ENCODE results near the gene OPALIN.

The OPALIN gene

GRCh38 chr10:96389785-96390184, 31.0 kb upstream of the OPALIN start:
- DNase-seq (ENCODE audit: insufficient read length) (no peak), FAIRE-seq (no peak)
- TF ChIP-seq TAF1 (IDR thresholded peaks at IDR 0.05; ENCODE audit: borderline replicate concordance, low read depth, low read length) (no peak), POLR2A (IDR thresholded peaks at IDR 0.05; ENCODE audit: low read depth, low read length) (no peak), POLR2AphosphoS5 (IDR thresholded peaks at IDR 0.05; ENCODE audit: low read depth, low read length) (no peak)

- no peak for FAIRE-seq
- DNase-seq (ENCODE audit: insufficient read length), result no peak
- no peak for TF ChIP-seq POLR2A (IDR thresholded peaks at IDR 0.05; ENCODE audit: low read depth, low read length)
- no peak for TF ChIP-seq POLR2AphosphoS5 (IDR thresholded peaks at IDR 0.05; ENCODE audit: low read depth, low read length)
- no peak for TF ChIP-seq TAF1 (IDR thresholded peaks at IDR 0.05; ENCODE audit: borderline replicate concordance, low read depth, low read length)
Measured at GRCh38 chr10:96387601-96388000, 28.8 kb upstream of the OPALIN start.

GRCh38 chr10:96387161-96387560, 28.4 kb upstream of the OPALIN start:
- TF ChIP-seq POLR2A (IDR thresholded peaks at IDR 0.05; ENCODE audit: low read depth, low read length) (no peak), TAF1 (IDR thresholded peaks at IDR 0.05; ENCODE audit: borderline replicate concordance, low read depth, low read length) (no peak), POLR2AphosphoS5 (IDR thresholded peaks at IDR 0.05; ENCODE audit: low read depth, low read length) (no peak)
- FAIRE-seq, result no peak
- DNase-seq (ENCODE audit: insufficient read length), result no peak

GRCh38 chr10:96384506-96384905, 25.7 kb upstream of the OPALIN start:
- DNase-seq (ENCODE audit: insufficient read length) (no peak), FAIRE-seq (no peak)
- TF ChIP-seq POLR2A (IDR thresholded peaks at IDR 0.05; ENCODE audit: low read depth, low read length) (no peak), POLR2AphosphoS5 (IDR thresholded peaks at IDR 0.05; ENCODE audit: low read depth, low read length) (no peak), TAF1 (IDR thresholded peaks at IDR 0.05; ENCODE audit: borderline replicate concordance, low read depth, low read length) (no peak)

- FAIRE-seq, result no peak
- TF ChIP-seq POLR2A (IDR thresholded peaks at IDR 0.05; ENCODE audit: low read depth, low read length) (no peak), POLR2AphosphoS5 (IDR thresholded peaks at IDR 0.05; ENCODE audit: low read depth, low read length) (no peak), TAF1 (IDR thresholded peaks at IDR 0.05; ENCODE audit: borderline replicate concordance, low read depth, low read length) (no peak)
Measured at GRCh38 chr10:96380821-96381220, 22.0 kb upstream of the OPALIN start.

GRCh38 chr10:96379758-96380157, 21.0 kb upstream of the OPALIN start:
- TF ChIP-seq POLR2AphosphoS5 (IDR thresholded peaks at IDR 0.05; ENCODE audit: low read depth, low read length) (no peak), TAF1 (IDR thresholded peaks at IDR 0.05; ENCODE audit: borderline replicate concordance, low read depth, low read length) (no peak), POLR2A (IDR thresholded peaks at IDR 0.05; ENCODE audit: low read depth, low read length) (no peak)
- DNase-seq (ENCODE audit: insufficient read length) (no peak), FAIRE-seq (no peak)

More at GRCh38 chr10:96380821-96381220, 22.0 kb upstream of the OPALIN start:
- no peak for DNase-seq (ENCODE audit: insufficient read length)

- FAIRE-seq, result no peak
- TF ChIP-seq TAF1 (IDR thresholded peaks at IDR 0.05; ENCODE audit: borderline replicate concordance, low read depth, low read length) (no peak), POLR2AphosphoS5 (IDR thresholded peaks at IDR 0.05; ENCODE audit: low read depth, low read length) (no peak)
- no peak for DNase-seq (ENCODE audit: insufficient read length)
Measured at GRCh38 chr10:96378741-96379140, 19.9 kb upstream of the OPALIN start.

GRCh38 chr10:96377816-96378294, 19.1 kb upstream of the OPALIN start:
- no peak for DNase-seq (ENCODE audit: insufficient read length)
- TF ChIP-seq TAF1 (IDR thresholded peaks at IDR 0.05; ENCODE audit: borderline replicate concordance, low read depth, low read length) (no peak), POLR2AphosphoS5 (IDR thresholded peaks at IDR 0.05; ENCODE audit: low read depth, low read length) (no peak), POLR2A (IDR thresholded peaks at IDR 0.05; ENCODE audit: low read depth, low read length) (no peak)
- FAIRE-seq, result no peak

- no peak for TF ChIP-seq TAF1 (IDR thresholded peaks at IDR 0.05; ENCODE audit: borderline replicate concordance, low read depth, low read length)
- no peak for TF ChIP-seq POLR2AphosphoS5 (IDR thresholded peaks at IDR 0.05; ENCODE audit: low read depth, low read length)
- TF ChIP-seq POLR2A (IDR thresholded peaks at IDR 0.05; ENCODE audit: low read depth, low read length), result no peak
- DNase-seq (ENCODE audit: insufficient read length) (peak; percentile 59), FAIRE-seq (peak; percentile 53)
Measured at GRCh38 chr10:96376483-96376882, 17.7 kb upstream of the OPALIN start.

GRCh38 chr10:96374985-96375830, 16.4 kb upstream of the OPALIN start:
- FAIRE-seq, result peak; percentile 99
- TF ChIP-seq TAF1 (IDR thresholded peaks at IDR 0.05; ENCODE audit: borderline replicate concordance, low read depth, low read length) (no peak), POLR2AphosphoS5 (IDR thresholded peaks at IDR 0.05; ENCODE audit: low read depth, low read length) (no peak), POLR2A (IDR thresholded peaks at IDR 0.05; ENCODE audit: low read depth, low read length) (no peak)
- peak; percentile 84 for DNase-seq (ENCODE audit: insufficient read length)

GRCh38 chr10:96374639-96374984, 15.8 kb upstream of the OPALIN start:
- TF ChIP-seq TAF1 (IDR thresholded peaks at IDR 0.05; ENCODE audit: borderline replicate concordance, low read depth, low read length) (no peak), POLR2AphosphoS5 (IDR thresholded peaks at IDR 0.05; ENCODE audit: low read depth, low read length) (no peak), POLR2A (IDR thresholded peaks at IDR 0.05; ENCODE audit: low read depth, low read length) (no peak)
- FAIRE-seq (no peak), DNase-seq (ENCODE audit: insufficient read length) (no peak)

- no peak for TF ChIP-seq POLR2A (IDR thresholded peaks at IDR 0.05; ENCODE audit: low read depth, low read length)
- no peak for TF ChIP-seq POLR2AphosphoS5 (IDR thresholded peaks at IDR 0.05; ENCODE audit: low read depth, low read length)
- no peak for TF ChIP-seq TAF1 (IDR thresholded peaks at IDR 0.05; ENCODE audit: borderline replicate concordance, low read depth, low read length)
- FAIRE-seq, result no peak
- no peak for DNase-seq (ENCODE audit: insufficient read length)
Measured at GRCh38 chr10:96374004-96374403, 15.2 kb upstream of the OPALIN start.

Measured in GM12892 (cell line).